ENCODE measurements around the gene SPATA6L. TPM values are rescaled to one million over a fixed set of nuclear protein-coding genes. Genes with fewer than 3 reads are reported as not detected.

SPATA6L gene
- total and polyA plus RNA-seq, 9 of the 15 experiments (the other 6 are each of a cell fraction or from before 2014, with no cell fraction given): 0.03 to 1.00 (median 0.08) TPM; not detected in 4

GRCh38 chr9:4689021-4689420, 22.7 kb upstream of the SPATA6L start:
- CTCF ChIA-PET (ENCODE audit: low intra/inter-chr PET ratio): no interaction called here
- peak; percentile 63 for ATAC-seq
- Histone ChIP-seq H3K27ac (ENCODE audit: extremely low read depth, low read depth, low read length) (peak overlapping the region; percentile 59; the same call in 1 of the 3 replicates), H4K20me1 (replicated peaks; ENCODE audit: control insufficient read depth, insufficient read depth, low read length) (no peaks in the 10 kb centered on the region), H3K79me2 (ENCODE audit: control insufficient read depth, insufficient read depth, low read length) (peaks cover 37% of the 10 kb centered on the region), H3K9me1 (ENCODE audit: control insufficient read depth, insufficient read depth, low read length) (no peaks in the 10 kb centered on the region), H3K9me3 (replicated peaks; ENCODE audit: control insufficient read depth, insufficient read depth, low read depth, low read length) (no peaks in the 10 kb centered on the region), H3K27me3 (ENCODE audit: control insufficient read depth in 2 of 2, insufficient read depth in 2 of 2, low read length in 2 of 2) (no peaks in the 10 kb centered on the region), H3K4me2 (ENCODE audit: insufficient read depth, low read length) (no peak overlapping the region), H3K9ac (ENCODE audit: insufficient read depth in 1 of 2, low read depth in 2 of 2, low read length in 2 of 2) (peak overlapping the region in 1 of 2 experiments; percentile 20; a peak in 1 of 4 replicates), H2AFZ (ENCODE audit: low read depth, low read length) (no peak overlapping the region), H3K4me1 (replicated peaks in 1 of 2; ENCODE audit: control insufficient read depth in 2 of 2, insufficient read depth in 2 of 2, low read length in 2 of 2) (peaks cover 3 to 15% of the 10 kb centered on the region in 2 experiments; a peak in 3 of 5 replicates), H3K36me3 (ENCODE audit: control insufficient read depth, insufficient read depth, low read length) (peaks cover 63% of the 10 kb centered on the region; the same call in 2 of the 3 replicates), H3K4me3 (no peak overlapping the region)
- WGBS (ENCODE audit: insufficient coverage, low coverage, missing lambda C conversion rate): 0% methylated on average over 2 of the region's 2 CpGs
- FAIRE-seq: peak; percentile 59
- POLR2A ChIA-PET: interaction anchor here (0.7 to 1.0 kb wide), 2 partner anchors 10 to 258 kb away, joined by 3 read pairs; partner anchors contain the start of gene CDC37L1
- DNase-seq (ENCODE audit: extremely low read depth in 1 of 4, low spot score in 3 of 4): peak in 1 of 4 experiments; percentile 50
- intact Hi-C loops (cut with micrococcal nuclease) (no loop called here), in situ Hi-C loops (cut with MboI) (no loop called here)
- BruUV-seq (replicated peaks): no TSS peak
- TF ChIP-seq TFE3 (CRISPR knock-in tag; IDR thresholded peaks at IDR 0.05) (no peak), MYC (IDR thresholded peaks at IDR 0.05; ENCODE audit: low read depth, low read length) (0 out of 2 replicates have a peak, but pooled peaks have one; percentile 22), MYC (CRISPR knock-in tag; IDR thresholded peaks at IDR 0.05; ENCODE audit: borderline replicate concordance, low read depth) (no peak), E2F6 (IDR thresholded peaks at IDR 0.05; ENCODE audit: borderline replicate concordance in 1 of 2, extremely low read depth in 1 of 2, insufficient read depth in 1 of 2, insufficient read length in 1 of 2, low read depth in 1 of 2, low read length in 1 of 2, poor library complexity in 1 of 2, severe bottlenecking in 1 of 2) (no peak), SMAD1 (IDR thresholded peaks at IDR 0.05; ENCODE audit: low read depth, low read length, partially characterized antibody) (no peak), CEBPZ (IDR thresholded peaks at IDR 0.05; ENCODE audit: borderline replicate concordance, low read depth, low read length) (no peak), EP300 (IDR thresholded peaks at IDR 0.05; ENCODE audit: low read length) (peak; percentile 40), ARID3A (IDR thresholded peaks at IDR 0.05; ENCODE audit: borderline replicate concordance, low read depth, low read length) (no peak), ZNF512 (tag; IDR thresholded peaks at IDR 0.05) (no peak), MYBL2 (IDR thresholded peaks at IDR 0.05; ENCODE audit: low read depth) (no peak), MYBL2 (CRISPR knock-in tag; IDR thresholded peaks at IDR 0.05; ENCODE audit: borderline replicate concordance) (no peak)

Data from K562 (cell line).